ENCODE data around the gene ARHGEF10L. TPM values are rescaled to one million over a fixed set of nuclear protein-coding genes. Genes with fewer than 3 reads are reported as not detected.

Gene ARHGEF10L
- total RNA-seq, 1 experiment from 2014 or later, result 3.3 TPM

- TF ChIP-seq EZH2 (IDR thresholded peaks at IDR 0.05; ENCODE audit: borderline replicate concordance, low read depth, low read length, poor library complexity, severe bottlenecking), result no peak
- H3K4me3 ChIP-seq (ENCODE audit: low read depth, low read length, poor library complexity, severe bottlenecking), result no peak overlapping the region
- DNase-seq (ENCODE audit: low spot score), result peak; percentile 8
- no TSS peak for BruUV-seq (replicated peaks)
- intact Hi-C loops (cut with micrococcal nuclease; ENCODE audit: unreplicated experiment), result no loop called here
- no peaks in the 10 kb centered on the region for H3K9me3 ChIP-seq (ENCODE audit: low read depth, low read length, poor library complexity, severe bottlenecking)
- no peak overlapping the region for H3K27ac ChIP-seq (ENCODE audit: low read depth, low read length, poor library complexity, severe bottlenecking)
- CTCF ChIA-PET, result no interaction called here
- POLR2A ChIA-PET (ENCODE audit: low non-redundant PET), result no interaction called here
- H3K4me1 ChIP-seq (ENCODE audit: insufficient read depth, low read length, poor library complexity, severe bottlenecking), result no peaks in the 10 kb centered on the region
- peaks cover 17% of the 10 kb centered on the region for H3K27me3 ChIP-seq (replicated peaks; ENCODE audit: insufficient read depth, low read depth, low read length, poor library complexity)
- H3K36me3 ChIP-seq (ENCODE audit: insufficient read depth, low read length, poor library complexity, severe bottlenecking), result no peaks in the 10 kb centered on the region
These were observed 203.1 kb downstream of the ARHGEF10L start for GRCh38 chr1:17742583-17742982.

- no TSS peak for BruUV-seq (replicated peaks)
- H3K27me3 ChIP-seq (replicated peaks; ENCODE audit: insufficient read depth, low read depth, low read length, poor library complexity), result peaks cover 17% of the 10 kb centered on the region
- no peaks in the 10 kb centered on the region for H3K36me3 ChIP-seq (ENCODE audit: insufficient read depth, low read length, poor library complexity, severe bottlenecking)
- TF ChIP-seq EZH2 (IDR thresholded peaks at IDR 0.05; ENCODE audit: borderline replicate concordance, low read depth, low read length, poor library complexity, severe bottlenecking), result no peak
- no peak overlapping the region for H3K27ac ChIP-seq (ENCODE audit: low read depth, low read length, poor library complexity, severe bottlenecking)
- CTCF ChIA-PET, result no interaction called here
- H3K4me3 ChIP-seq (ENCODE audit: low read depth, low read length, poor library complexity, severe bottlenecking), result no peak overlapping the region
- POLR2A ChIA-PET (ENCODE audit: low non-redundant PET), result interaction anchor here (0.5 kb wide), 1 partner anchor 143 kb away, joined by 4 read pairs; no protein-coding TSS in a partner anchor
- no peak for DNase-seq (ENCODE audit: low spot score)
- intact Hi-C loops (cut with micrococcal nuclease; ENCODE audit: unreplicated experiment), result no loop called here
- H3K4me1 ChIP-seq (ENCODE audit: insufficient read depth, low read length, poor library complexity, severe bottlenecking), result no peaks in the 10 kb centered on the region
- H3K9me3 ChIP-seq (ENCODE audit: low read depth, low read length, poor library complexity, severe bottlenecking), result no peaks in the 10 kb centered on the region
These were observed 203.6 kb downstream of the ARHGEF10L start for GRCh38 chr1:17743008-17743647.

DNA sequence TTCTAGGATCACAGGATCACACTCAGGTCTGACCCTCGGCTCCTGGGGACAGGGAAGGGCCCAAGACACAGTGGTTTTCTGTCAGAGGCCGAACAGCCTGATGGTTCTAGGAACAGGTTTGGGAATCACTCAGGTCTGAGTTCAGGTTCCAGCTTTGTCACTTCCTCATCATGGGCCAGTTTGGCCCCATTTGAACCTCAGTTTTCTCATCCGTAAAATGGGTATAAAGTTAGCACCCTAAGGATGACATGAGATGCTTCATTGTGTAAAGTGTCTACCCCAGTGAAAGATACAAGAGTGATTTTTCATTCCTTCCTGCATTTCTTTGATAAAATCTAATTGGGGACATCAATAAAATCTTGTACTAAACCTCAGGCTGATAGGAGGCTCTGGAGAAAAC, 204.4 kb downstream of the ARHGEF10L start:
- no peak for DNase-seq (ENCODE audit: low spot score)
- no peak overlapping the region for H3K4me3 ChIP-seq (ENCODE audit: low read depth, low read length, poor library complexity, severe bottlenecking)
- no peaks in the 10 kb centered on the region for H3K4me1 ChIP-seq (ENCODE audit: insufficient read depth, low read length, poor library complexity, severe bottlenecking)
- BruUV-seq (replicated peaks), result no TSS peak
- no peaks in the 10 kb centered on the region for H3K36me3 ChIP-seq (ENCODE audit: insufficient read depth, low read length, poor library complexity, severe bottlenecking)
- peaks cover 17% of the 10 kb centered on the region for H3K27me3 ChIP-seq (replicated peaks; ENCODE audit: insufficient read depth, low read depth, low read length, poor library complexity)
- H3K27ac ChIP-seq (ENCODE audit: low read depth, low read length, poor library complexity, severe bottlenecking), result no peak overlapping the region
- TF ChIP-seq EZH2 (IDR thresholded peaks at IDR 0.05; ENCODE audit: borderline replicate concordance, low read depth, low read length, poor library complexity, severe bottlenecking), result no peak
- TF ChIP-seq, protein P1, sequence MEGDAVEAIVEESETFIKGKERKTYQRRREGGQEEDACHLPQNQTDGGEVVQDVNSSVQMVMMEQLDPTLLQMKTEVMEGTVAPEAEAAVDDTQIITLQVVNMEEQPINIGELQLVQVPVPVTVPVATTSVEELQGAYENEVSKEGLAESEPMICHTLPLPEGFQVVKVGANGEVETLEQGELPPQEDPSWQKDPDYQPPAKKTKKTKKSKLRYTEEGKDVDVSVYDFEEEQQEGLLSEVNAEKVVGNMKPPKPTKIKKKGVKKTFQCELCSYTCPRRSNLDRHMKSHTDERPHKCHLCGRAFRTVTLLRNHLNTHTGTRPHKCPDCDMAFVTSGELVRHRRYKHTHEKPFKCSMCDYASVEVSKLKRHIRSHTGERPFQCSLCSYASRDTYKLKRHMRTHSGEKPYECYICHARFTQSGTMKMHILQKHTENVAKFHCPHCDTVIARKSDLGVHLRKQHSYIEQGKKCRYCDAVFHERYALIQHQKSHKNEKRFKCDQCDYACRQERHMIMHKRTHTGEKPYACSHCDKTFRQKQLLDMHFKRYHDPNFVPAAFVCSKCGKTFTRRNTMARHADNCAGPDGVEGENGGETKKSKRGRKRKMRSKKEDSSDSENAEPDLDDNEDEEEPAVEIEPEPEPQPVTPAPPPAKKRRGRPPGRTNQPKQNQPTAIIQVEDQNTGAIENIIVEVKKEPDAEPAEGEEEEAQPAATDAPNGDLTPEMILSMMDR (conservative IDR thresholded peaks at IDR 0.05; ENCODE audit: low read depth, low read length), result no peak
- intact Hi-C loops (cut with micrococcal nuclease; ENCODE audit: unreplicated experiment), result no loop called here
- H3K9me3 ChIP-seq (ENCODE audit: low read depth, low read length, poor library complexity, severe bottlenecking), result no peaks in the 10 kb centered on the region
- CTCF ChIA-PET, result interaction anchor here (0.6 kb wide), 1 partner anchor 14 kb away, joined by 3 read pairs; no protein-coding TSS in a partner anchor
- POLR2A ChIA-PET (ENCODE audit: low non-redundant PET), result interaction anchor here (0.5 kb wide), 1 partner anchor 144 kb away, joined by 4 read pairs; no protein-coding TSS in a partner anchor

DNA sequence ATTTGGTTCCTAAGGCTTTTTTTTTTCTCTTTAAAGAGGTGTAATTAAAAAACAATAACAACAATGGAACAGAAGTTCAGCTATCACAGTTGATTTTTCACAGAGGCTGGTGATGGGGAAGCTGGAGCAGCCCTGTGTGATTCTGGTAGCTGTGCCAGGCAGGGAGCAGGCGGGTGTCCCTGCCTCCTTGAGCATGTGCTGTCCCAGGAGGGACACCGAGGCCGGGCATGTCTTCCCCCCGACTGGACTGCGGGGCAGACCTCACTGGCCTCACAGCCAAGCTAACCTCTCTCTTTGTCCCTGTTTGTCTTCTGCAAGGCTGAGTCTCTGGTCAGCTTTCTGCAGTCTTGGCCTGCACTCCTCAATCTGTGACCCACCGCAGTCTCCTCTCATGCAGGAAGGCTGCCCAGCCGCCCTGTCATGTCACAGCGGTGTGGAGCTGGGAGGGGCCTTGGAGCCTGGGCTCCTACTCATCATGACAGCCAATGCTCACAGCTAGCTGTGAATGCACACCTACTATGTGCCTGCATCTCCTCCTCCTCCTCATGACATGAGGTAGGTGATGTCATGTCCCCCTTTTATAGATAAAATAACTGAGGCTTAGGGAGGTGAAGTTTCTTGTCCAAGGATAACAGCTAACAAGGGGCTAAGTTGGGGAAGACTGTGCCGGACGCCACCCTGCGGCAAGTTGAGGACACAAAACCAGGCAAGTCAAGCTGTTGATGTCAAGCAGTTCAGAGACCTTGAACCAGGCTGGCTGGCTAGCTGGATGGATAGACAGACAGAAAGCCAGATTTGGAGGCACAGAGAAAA, 205.4 kb downstream of the ARHGEF10L start:
- Histone ChIP-seq H3K36me3 (ENCODE audit: insufficient read depth, low read length, poor library complexity, severe bottlenecking) (no peaks in the 10 kb centered on the region), H3K27ac (ENCODE audit: low read depth, low read length, poor library complexity, severe bottlenecking) (no peak overlapping the region), H3K9me3 (ENCODE audit: low read depth, low read length, poor library complexity, severe bottlenecking) (no peaks in the 10 kb centered on the region), H3K4me3 (ENCODE audit: low read depth, low read length, poor library complexity, severe bottlenecking) (no peak overlapping the region), H3K4me1 (ENCODE audit: insufficient read depth, low read length, poor library complexity, severe bottlenecking) (no peaks in the 10 kb centered on the region), H3K27me3 (replicated peaks; ENCODE audit: insufficient read depth, low read depth, low read length, poor library complexity) (peaks cover 17% of the 10 kb centered on the region)
- CTCF ChIA-PET, result no interaction called here
- TF ChIP-seq, protein P1 (conservative IDR thresholded peaks at IDR 0.05; ENCODE audit: low read depth, low read length), result no peak
- no peak for TF ChIP-seq EZH2 (IDR thresholded peaks at IDR 0.05; ENCODE audit: borderline replicate concordance, low read depth, low read length, poor library complexity, severe bottlenecking)
- intact Hi-C loops (cut with micrococcal nuclease; ENCODE audit: unreplicated experiment), result no loop called here
- POLR2A ChIA-PET (ENCODE audit: low non-redundant PET), result no interaction called here
- BruUV-seq (replicated peaks), result no TSS peak
- DNase-seq (ENCODE audit: low spot score), result no peak
